Stimulated activated CD8-positive, alpha-beta memory T cell treated with anti-CD3 and anti-CD28 coated beads, Interleukin-15, amount 100 ng/mL, for 24 hours (primary cell): ENCODE measurements around the gene ACLY.
"Not testable (repeated sequence)": the region's sequence is repeated elsewhere in the genome, so short reads cannot be mapped to it uniquely, and the experiment has no call there.

Source experiments
- DNase-seq: peaks from one replicate; pipeline ENCODE4 v3.0.0-alpha.2; 2020; ENCODE audit warnings: low read depth

ACLY gene

GRCh38 chr17:41939693-41940090, 20.9 kb upstream of the ACLY start:
- no peak for DNase-seq

- no peak for DNase-seq
Observed at GRCh38 chr17:41939044-41939692, 20.4 kb upstream of the ACLY start.

GRCh38 chr17:41937970-41938954, 19.5 kb upstream of the ACLY start:
- DNase-seq, result no peak

DNA sequence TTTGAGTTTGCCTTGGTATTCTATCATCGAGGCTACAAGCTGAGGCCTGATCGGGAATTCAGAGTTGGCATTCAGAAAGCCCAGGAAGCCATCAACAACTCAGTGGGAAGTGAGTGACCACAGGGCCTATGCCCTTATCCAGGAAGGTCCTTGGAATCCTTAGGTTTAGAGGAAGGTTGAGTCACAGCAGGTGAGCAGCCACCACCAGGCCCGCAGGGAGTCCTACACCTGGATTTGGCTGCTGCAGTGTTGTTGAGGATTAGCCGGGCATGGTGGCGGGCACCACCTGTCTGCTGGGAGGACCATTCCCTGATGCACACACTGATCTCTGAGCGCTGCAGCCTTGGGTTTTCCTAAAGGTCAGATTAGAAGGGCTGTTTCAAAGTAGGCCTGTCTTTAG, 16.9 kb upstream of the ACLY start:
- DNase-seq, result no peak

DNA sequence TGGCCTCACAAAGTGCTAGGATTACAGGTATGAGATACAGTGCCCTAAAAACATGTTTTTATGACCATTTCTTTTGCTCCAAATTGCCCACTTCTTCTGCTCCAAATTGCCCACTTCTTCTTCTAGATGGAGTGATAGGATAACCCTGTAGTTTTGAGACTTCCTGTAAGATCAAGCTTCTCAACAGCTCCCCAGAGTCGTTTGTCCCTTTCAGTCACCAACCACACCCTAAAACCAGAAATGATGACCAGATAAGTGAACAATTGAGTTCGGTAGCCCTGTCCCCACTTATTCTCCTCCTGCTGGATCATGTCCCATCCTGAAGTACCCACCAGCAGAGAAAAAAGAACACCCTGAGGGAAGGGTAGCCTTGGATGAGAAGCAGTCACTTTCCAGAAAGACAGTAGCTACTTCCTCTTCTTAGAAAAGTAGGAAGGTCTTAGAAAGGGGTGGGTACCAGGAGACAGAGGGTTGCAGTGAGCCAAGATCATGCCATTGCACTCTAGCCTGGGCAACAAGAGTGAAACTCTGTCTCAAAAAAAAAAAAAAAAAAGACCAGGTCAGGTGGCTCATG, 14.2 kb upstream of the ACLY start:
- no peak for DNase-seq

DNA sequence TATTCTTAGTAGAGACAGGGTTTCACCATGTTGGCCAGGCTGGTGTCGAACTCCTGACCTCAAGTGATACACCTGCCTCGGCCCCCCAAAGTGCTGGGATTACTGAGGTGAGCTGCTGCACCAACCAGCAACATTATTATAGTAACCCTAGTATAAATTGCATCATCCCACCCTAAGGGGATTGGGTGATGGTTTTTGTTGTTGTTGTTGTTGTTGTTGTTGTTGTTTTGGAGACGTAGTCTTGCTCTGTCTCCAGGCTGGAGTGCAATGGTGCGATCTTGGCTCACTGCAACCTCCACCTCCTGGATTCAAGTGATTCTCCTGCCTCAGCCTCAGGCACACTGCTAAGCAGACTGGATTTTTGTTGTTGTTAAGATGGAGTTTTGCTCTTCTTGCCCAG, 13.0 kb upstream of the ACLY start:
- DNase-seq, result not testable (repeated sequence)

DNA sequence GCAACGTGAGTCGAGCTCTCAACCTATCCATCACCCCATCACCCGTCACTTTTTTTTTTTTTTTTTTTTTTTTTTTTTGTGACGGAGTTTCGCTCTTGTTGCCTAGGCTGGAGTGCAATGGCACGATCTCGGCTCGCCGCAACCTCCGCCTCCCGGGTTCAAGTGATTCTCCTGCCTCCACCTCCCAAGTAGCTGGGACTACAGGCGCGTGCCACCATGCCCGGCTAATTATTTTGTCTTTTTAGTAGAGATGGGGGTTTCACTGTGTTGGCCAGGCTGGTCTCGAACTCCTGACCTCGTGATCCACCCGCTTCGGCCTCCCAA, 12.0 kb upstream of the ACLY start:
- DNase-seq, result not testable (repeated sequence)

DNA sequence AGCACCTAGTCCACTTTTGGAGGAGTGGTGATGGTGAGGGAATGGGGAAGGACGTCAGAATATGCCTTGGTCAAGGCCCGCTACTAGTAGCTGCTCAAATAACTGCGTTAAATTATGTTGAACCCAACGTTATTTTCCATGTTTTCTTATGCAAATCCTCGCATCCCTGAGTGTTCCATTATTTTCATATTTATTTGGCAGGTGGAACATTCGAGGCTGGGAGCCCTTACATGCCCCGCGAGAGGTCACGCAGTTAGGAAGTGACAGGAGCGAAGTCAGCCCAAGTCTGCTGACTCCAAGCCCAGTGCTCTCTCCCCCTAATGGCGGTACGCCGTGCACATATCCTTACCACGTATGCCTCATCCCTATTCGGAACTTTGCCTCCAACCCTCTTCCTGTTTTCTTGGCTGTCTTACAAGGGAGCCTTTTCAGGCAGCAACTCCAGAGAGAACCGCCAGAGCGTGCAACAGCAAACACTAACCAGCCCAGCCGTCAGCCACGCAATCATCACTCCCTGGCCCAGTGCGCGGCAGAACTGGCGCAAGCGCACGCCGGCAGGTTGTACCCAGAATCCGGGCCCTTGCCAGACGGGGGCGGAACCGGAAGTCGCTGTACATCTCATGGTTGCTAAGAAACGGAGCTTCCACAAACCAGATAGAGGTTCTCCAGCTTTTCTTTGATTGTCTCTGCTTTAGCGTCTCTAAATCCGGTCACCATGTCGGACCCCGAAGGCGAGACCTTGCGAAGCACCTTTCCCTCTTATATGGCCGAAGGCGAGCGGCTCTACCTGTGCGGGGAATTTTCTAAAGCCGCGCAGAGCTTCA, 11.5 kb upstream of the ACLY start, which contains the start of gene ODAD4:
ODAD4 (plus strand) TSS at position 609 of the 824 bp plus-strand sequence; CDS start at position 716, 107 bp downstream.
- peak; percentile 82 for DNase-seq

DNA sequence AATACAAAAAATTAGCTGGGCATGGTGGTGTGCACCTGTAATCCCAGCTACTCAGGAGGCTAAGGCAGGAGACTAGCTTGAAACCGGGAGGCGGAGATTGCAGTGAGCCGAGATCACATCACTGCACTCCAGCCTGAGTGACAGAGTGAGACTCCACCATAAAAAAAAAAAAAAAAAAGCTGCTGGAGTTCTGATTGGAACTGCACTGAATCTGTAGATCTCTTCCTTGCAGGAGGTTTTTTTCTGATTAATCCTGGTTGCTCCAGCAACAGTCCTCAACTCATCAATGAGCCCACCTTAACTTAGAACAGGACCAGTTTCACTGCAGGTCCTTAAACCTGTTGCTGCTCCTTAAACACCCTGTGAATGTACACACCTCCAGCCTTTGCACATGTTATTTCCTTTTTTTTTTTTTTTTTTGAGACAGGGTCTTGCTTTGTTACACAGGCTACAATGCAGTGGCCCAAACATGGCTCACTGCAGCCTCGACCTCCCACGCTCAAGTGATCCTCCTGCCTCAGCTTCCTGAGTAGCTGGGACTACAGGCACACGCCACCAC, 10.0 kb upstream of the ACLY start:
- no peak for DNase-seq

DNA sequence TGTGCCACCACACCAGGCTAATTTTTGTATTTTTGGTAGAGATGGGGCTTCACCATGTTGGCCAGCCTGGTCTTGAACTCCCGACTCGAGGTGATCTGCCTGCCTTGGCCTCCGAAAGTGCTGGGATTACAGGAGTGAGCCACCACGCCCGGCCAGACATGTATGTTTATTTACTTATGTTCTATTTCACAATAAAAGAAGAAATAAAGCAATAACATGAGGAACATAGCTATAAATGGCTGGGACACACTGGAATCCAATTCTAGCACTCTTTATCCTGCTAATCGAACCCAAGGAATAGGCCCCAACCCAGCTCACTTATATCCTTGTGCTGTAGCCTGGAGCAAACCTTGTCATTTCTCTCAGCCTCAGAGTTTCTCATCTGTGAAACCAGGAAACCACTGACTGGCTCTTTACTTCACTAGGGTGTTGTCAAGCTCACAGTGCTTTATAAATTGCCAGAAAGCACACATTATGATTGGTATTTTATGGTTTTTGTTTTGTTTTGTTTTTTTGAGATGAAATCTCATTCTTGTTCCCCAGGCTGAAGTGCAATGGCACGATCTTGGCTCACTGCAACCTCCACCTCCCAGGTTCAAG, 7.3 kb upstream of the ACLY start:
- DNase-seq, result no peak

GRCh38 chr17:41920580-41920955, 1.8 kb upstream of the ACLY start:
- DNase-seq, result no peak

DNA sequence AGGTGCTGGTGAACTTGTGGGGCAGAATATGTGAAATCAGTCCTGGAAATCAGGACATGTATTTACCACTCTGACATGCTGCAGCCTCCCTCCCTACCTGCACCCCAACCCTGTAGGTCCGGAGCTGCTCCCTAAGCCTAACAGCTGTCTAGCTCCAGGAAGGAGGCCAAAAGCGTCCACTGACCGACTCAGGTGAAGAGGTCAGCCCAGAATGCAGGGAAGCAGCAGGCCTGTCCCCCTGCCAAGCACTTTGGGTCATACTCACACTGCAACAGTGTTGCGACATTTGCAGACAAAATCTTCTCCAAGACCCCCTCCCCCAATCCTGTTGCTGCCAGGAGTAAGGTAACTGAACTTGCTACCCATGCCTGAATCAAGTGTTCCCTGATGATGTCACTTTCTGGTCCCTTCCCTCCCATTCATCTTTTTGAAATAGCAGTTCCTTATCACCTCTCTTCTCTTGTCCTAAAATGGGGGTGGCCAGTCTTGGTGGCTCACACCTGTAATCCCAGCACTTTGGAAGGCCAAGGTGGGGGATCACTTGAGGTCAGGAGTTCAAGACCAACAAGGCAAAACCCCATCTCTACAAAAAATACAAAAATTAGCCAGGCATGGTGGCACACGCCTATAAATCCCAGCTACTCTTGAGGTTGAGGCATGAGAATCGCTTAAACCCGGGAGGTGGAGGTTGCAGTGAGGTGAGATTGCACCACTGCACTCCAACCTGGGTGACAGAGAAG, 1.3 kb upstream of the ACLY start:
- DNase-seq, result no peak

- DNase-seq, result no peak
Observed at GRCh38 chr17:41919165-41919817, 540 bp upstream of the ACLY start.

GRCh38 chr17:41917679-41918313, 955 bp downstream of the ACLY start:
- DNase-seq, result peak; percentile 25

DNA sequence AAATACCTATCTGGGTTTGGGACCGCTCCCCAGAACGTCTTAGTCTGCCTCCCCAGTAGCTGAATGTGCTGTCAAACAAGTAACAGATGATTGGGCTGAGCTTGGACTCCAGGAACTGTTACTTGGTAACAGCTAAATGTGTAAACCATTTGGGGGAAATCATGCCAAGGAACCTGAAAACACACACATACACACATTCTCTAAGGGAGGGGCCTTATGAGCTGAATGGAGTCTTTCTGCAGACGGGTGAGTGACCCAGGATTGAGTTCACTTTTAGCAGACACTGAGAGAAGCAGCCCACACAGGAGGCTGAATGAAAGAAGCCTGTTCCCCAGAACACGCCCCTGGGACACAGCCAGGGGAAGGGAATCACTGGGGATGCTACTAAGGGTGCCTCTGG, 1.6 kb downstream of the ACLY start:
- DNase-seq, result no peak

GRCh38 chr17:41915566-41915965, 3.2 kb downstream of the ACLY start:
- no peak for DNase-seq

DNA sequence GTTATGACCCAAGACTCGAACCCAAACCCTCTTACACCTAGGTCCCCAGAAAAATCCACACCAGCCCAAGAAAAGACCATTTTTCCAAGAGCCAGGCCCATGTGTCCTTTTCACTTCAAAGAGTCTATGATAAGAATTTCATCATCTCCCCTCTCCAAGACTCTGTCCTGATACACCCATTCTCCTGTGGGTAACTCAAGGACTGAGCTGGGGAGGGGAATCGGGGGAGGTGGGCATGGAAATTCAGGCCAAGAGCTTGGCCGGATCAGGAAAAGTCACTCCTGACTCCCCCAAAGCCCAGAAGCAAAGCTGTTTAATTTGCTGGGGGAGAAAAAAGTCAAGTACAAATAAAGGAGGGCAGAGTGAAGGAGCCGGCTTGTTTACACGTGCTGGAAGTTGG, 3.7 kb downstream of the ACLY start:
- DNase-seq, result no peak

DNA sequence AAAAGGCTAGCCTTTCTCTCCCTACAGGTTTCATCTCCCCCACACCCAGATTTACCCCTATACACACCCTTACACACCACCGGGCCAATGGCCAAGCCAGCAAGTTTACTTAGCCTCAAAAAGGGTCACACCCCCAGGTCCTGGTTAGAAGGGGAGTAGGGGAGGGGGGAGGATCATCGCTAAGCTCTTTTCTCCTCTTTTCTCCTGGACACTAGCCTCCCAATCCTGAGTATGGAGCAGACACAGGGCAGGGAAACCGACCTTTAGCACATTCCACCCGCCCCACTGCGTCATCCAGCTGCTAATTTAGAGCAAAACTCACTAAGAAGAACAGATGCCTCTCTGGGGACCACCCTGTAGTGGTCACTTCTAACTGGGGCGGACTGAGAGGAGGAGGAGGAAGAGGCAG, 4.4 kb downstream of the ACLY start:
- DNase-seq, result no peak

DNA sequence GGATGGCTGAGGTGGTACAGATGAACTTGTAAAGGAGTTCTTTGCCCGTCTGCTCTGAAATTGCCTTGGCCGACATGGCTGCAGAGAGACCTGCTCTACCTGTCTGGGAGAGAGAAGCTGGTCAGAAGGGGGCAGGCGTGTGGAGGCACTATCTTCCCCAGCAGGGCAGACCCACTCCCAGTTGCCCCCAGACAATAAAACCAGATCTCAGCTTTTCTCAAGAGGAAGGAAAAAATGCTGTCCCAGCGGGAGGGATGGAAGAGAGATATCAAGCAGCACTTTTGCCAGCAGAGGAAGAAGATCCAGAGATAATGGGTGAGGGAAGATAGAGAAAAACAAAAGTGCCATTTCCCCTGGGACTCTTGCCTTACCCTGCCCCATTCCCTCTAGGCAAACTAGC, 5.0 kb downstream of the ACLY start:
- no peak for DNase-seq

- no peak for DNase-seq
Observed at GRCh38 chr17:41912925-41913324, 5.8 kb downstream of the ACLY start.
